ENCODE measurements around the gene BDKRB2.

DNA sequence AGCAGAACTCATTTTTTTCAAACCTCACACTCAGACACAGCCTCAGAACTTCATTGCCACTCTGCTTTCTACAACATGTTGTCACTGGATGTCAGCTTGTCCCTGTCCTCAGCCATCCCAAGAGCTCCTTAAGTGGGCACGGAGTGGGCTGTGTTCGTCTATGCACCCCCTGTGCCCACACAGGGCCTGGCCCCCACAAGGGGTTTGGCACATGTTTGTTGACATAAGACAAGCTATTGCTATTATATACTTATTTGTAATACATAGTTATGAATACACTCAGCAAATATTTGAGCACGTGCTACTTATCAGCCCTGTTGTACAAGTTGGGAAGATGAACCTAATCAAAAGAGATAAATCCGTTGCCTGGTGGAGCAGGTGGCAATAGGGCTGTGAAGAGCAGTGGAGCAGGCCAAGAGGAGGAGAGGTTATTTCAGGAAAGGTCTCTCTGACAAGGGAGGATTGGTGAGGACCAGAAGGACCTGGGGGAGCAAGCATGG is 47.1 kb downstream of the BDKRB2 start:
- TF ChIP-seq, protein P1, sequence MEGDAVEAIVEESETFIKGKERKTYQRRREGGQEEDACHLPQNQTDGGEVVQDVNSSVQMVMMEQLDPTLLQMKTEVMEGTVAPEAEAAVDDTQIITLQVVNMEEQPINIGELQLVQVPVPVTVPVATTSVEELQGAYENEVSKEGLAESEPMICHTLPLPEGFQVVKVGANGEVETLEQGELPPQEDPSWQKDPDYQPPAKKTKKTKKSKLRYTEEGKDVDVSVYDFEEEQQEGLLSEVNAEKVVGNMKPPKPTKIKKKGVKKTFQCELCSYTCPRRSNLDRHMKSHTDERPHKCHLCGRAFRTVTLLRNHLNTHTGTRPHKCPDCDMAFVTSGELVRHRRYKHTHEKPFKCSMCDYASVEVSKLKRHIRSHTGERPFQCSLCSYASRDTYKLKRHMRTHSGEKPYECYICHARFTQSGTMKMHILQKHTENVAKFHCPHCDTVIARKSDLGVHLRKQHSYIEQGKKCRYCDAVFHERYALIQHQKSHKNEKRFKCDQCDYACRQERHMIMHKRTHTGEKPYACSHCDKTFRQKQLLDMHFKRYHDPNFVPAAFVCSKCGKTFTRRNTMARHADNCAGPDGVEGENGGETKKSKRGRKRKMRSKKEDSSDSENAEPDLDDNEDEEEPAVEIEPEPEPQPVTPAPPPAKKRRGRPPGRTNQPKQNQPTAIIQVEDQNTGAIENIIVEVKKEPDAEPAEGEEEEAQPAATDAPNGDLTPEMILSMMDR (IDR thresholded peaks at IDR 0.05), result no peak
- TF ChIP-seq, protein P2, sequence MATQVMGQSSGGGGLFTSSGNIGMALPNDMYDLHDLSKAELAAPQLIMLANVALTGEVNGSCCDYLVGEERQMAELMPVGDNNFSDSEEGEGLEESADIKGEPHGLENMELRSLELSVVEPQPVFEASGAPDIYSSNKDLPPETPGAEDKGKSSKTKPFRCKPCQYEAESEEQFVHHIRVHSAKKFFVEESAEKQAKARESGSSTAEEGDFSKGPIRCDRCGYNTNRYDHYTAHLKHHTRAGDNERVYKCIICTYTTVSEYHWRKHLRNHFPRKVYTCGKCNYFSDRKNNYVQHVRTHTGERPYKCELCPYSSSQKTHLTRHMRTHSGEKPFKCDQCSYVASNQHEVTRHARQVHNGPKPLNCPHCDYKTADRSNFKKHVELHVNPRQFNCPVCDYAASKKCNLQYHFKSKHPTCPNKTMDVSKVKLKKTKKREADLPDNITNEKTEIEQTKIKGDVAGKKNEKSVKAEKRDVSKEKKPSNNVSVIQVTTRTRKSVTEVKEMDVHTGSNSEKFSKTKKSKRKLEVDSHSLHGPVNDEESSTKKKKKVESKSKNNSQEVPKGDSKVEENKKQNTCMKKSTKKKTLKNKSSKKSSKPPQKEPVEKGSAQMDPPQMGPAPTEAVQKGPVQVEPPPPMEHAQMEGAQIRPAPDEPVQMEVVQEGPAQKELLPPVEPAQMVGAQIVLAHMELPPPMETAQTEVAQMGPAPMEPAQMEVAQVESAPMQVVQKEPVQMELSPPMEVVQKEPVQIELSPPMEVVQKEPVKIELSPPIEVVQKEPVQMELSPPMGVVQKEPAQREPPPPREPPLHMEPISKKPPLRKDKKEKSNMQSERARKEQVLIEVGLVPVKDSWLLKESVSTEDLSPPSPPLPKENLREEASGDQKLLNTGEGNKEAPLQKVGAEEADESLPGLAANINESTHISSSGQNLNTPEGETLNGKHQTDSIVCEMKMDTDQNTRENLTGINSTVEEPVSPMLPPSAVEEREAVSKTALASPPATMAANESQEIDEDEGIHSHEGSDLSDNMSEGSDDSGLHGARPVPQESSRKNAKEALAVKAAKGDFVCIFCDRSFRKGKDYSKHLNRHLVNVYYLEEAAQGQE (IDR thresholded peaks at IDR 0.05; ENCODE audit: insufficient read depth in 1 of 2, low read depth in 2 of 2, low read length in 1 of 2), result no peak
- no peak for TF ChIP-seq SIN3A (IDR thresholded peaks at IDR 0.05; ENCODE audit: borderline replicate concordance, insufficient read depth, low read depth, low read length)
